Measurements from ENCODE around the gene TMEFF1. TPM values are rescaled to one million over a fixed set of nuclear protein-coding genes. Genes with fewer than 3 reads are reported as not detected.

TMEFF1 gene
- polyA plus RNA-seq, 2 of the 4 experiments (the other 2 are of a cell fraction) = 0.31 to 0.61 TPM

- FAIRE-seq (no peak), ATAC-seq (no peak), DNase-seq (ENCODE audit: low read depth in 1 of 2, low spot score in 1 of 2) (no peak)
- no peaks in the 10 kb centered on the region for H3K4me1 ChIP-seq
- POLR2A ChIA-PET = no interaction called here
- TF ChIP-seq HDAC2 (IDR thresholded peaks at IDR 0.05) = no peak
- TF ChIP-seq, protein P1, sequence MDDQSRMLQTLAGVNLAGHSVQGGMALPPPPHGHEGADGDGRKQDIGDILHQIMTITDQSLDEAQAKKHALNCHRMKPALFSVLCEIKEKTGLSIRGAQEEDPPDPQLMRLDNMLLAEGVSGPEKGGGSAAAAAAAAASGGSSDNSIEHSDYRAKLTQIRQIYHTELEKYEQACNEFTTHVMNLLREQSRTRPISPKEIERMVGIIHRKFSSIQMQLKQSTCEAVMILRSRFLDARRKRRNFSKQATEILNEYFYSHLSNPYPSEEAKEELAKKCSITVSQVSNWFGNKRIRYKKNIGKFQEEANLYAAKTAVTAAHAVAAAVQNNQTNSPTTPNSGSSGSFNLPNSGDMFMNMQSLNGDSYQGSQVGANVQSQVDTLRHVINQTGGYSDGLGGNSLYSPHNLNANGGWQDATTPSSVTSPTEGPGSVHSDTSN (IDR thresholded peaks at IDR 0.05) = no peak
- no peak overlapping the region for H3K4me3 ChIP-seq
- CTCF ChIA-PET = no interaction called here
- 85% methylated on average over 9 of the region's 12 CpGs for WGBS (ENCODE audit: missing lambda C conversion rate)
- no peak overlapping the region for H3K27ac ChIP-seq
- H3K9me3 ChIP-seq = no peaks in the 10 kb centered on the region
- no peak overlapping the region for H3K4me2 ChIP-seq
Measured at GRCh38 chr9:100540327-100540726, 67.4 kb downstream of the TMEFF1 start.

DNA sequence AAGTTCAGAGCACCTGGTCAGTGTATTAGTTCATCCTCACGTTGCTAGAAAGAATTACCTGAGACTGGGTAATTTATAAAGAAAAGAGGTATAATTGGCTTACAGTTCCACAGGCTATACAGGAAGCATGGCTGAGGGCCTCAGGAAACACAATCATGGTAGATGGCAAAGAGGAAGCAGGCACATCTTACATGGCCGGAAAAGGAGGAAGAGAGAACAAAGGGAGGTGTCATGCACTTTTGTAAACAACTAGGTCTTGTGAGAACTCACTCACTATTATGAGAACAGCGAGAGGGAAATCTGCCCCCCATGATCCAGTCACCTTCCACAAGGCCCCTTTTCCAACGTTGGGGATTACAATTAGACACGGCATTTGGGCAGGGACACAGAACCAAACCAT lies 76.1 kb downstream of the TMEFF1 start:
- POLR2A ChIA-PET = no interaction called here
- FAIRE-seq = no peak
- DNase-seq (ENCODE audit: low read depth in 1 of 2, low spot score in 1 of 2) = no peak
- 84% methylated on average over 5 of the region's 5 CpGs for WGBS (ENCODE audit: missing lambda C conversion rate)
- no peaks in the 10 kb centered on the region for H3K9me3 ChIP-seq
- no peak overlapping the region for H3K4me3 ChIP-seq
- H3K27ac ChIP-seq = no peak overlapping the region
- CTCF ChIA-PET = no interaction called here
- H3K4me2 ChIP-seq = no peak overlapping the region
- ATAC-seq = no peak
- H3K4me1 ChIP-seq = no peaks in the 10 kb centered on the region
- TF ChIP-seq TFCP2L1 (CRISPR knock-in tag; IDR thresholded peaks at IDR 0.05) (no peak), MYC (IDR thresholded peaks at IDR 0.05; ENCODE audit: borderline replicate concordance, low read length) (no peak), POLR2A (IDR thresholded peaks at IDR 0.05; ENCODE audit: low read length) (no peak), ZC3H11A (IDR thresholded peaks at IDR 0.05) (no peak), FOSL2 (IDR thresholded peaks at IDR 0.05) (no peak), FOSL2 (CRISPR knock-in tag; IDR thresholded peaks at IDR 0.05) (no peak), SMC3 (IDR thresholded peaks at IDR 0.05) (no peak), RNF2 (IDR thresholded peaks at IDR 0.05; ENCODE audit: borderline replicate concordance, low read depth) (no peak), ATOH8 (CRISPR knock-in tag; IDR thresholded peaks at IDR 0.05; ENCODE audit: low read depth) (no peak), JUN (IDR thresholded peaks at IDR 0.05) (no peak), FOSB (CRISPR knock-in tag; IDR thresholded peaks at IDR 0.05) (no peak), PHF8 (IDR thresholded peaks at IDR 0.05; ENCODE audit: borderline replicate concordance, low read depth) (no peak), TP53 (CRISPR knock-in tag; IDR thresholded peaks at IDR 0.05) (no peak), HOXA7 (CRISPR knock-in tag; IDR thresholded peaks at IDR 0.05) (no peak)
- TF ChIP-seq, protein P2, sequence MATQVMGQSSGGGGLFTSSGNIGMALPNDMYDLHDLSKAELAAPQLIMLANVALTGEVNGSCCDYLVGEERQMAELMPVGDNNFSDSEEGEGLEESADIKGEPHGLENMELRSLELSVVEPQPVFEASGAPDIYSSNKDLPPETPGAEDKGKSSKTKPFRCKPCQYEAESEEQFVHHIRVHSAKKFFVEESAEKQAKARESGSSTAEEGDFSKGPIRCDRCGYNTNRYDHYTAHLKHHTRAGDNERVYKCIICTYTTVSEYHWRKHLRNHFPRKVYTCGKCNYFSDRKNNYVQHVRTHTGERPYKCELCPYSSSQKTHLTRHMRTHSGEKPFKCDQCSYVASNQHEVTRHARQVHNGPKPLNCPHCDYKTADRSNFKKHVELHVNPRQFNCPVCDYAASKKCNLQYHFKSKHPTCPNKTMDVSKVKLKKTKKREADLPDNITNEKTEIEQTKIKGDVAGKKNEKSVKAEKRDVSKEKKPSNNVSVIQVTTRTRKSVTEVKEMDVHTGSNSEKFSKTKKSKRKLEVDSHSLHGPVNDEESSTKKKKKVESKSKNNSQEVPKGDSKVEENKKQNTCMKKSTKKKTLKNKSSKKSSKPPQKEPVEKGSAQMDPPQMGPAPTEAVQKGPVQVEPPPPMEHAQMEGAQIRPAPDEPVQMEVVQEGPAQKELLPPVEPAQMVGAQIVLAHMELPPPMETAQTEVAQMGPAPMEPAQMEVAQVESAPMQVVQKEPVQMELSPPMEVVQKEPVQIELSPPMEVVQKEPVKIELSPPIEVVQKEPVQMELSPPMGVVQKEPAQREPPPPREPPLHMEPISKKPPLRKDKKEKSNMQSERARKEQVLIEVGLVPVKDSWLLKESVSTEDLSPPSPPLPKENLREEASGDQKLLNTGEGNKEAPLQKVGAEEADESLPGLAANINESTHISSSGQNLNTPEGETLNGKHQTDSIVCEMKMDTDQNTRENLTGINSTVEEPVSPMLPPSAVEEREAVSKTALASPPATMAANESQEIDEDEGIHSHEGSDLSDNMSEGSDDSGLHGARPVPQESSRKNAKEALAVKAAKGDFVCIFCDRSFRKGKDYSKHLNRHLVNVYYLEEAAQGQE (IDR thresholded peaks at IDR 0.05) = no peak

DNA sequence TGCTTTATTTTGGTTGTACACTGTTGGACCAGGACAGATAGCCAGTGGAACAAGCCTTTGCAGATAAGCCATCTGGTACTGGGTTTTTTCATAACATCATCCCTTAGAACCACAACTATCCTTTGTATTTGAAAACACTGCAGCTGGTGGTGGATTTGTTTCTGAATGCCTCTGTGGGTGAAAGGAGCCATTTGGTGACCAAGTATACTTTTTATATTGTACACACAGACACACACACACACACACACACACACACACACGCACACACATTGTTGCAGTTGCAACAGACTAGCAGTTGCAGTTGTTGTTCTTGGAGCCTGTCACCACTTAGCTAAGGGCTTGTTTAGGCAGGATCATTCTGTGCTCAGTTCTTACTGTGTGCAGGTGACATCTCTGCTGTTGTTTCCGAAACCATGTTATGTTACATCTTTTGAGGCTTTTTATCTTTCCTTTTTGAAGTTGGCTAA lies 82.0 kb downstream of the TMEFF1 start:
- WGBS (ENCODE audit: missing lambda C conversion rate) = 83% methylated on average over 2 of the region's 2 CpGs
- Histone ChIP-seq H3K27ac (no peak overlapping the region), H3K4me1 (no peaks in the 10 kb centered on the region), H3K4me3 (no peak overlapping the region), H3K4me2 (no peak overlapping the region), H3K9me3 (no peaks in the 10 kb centered on the region)
- TF ChIP-seq EHMT2 (IDR thresholded peaks at IDR 0.05; ENCODE audit: low read depth) (no peak), NPAS2 (CRISPR knock-in tag; IDR thresholded peaks at IDR 0.05; ENCODE audit: borderline replicate concordance) (no peak), POLR2A (IDR thresholded peaks at IDR 0.05; ENCODE audit: low read length) (no peak), EP300 (IDR thresholded peaks at IDR 0.05) (no peak), PHF8 (IDR thresholded peaks at IDR 0.05; ENCODE audit: borderline replicate concordance, low read depth) (no peak), MAFK (IDR thresholded peaks at IDR 0.05; ENCODE audit: partially characterized antibody) (no peak), ZSCAN20 (CRISPR knock-in tag; IDR thresholded peaks at IDR 0.05) (no peak), HOXB13 (CRISPR knock-in tag; IDR thresholded peaks at IDR 0.05; ENCODE audit: low read depth) (no peak)
- FAIRE-seq = no peak
- POLR2A ChIA-PET = no interaction called here
- CTCF ChIA-PET = interaction anchor here (0.7 kb wide), 1 partner anchor 201 kb away, joined by 4 read pairs; no protein-coding TSS in a partner anchor
- ATAC-seq = no peak
- no peak for DNase-seq (ENCODE audit: low read depth in 1 of 2, low spot score in 1 of 2)
